Sigmoid colon (tissue), 4 donors: Measurements from ENCODE around the gene NSMF.

Source experiments
- CTCF ChIP-seq, 4 experiments: fragments of 450-650 bp in 3 of 4; fragments of 200-600 bp in 1 of 4; IDR thresholded peaks; one replicate each; pipeline ENCODE4 v1.5.1; 2016 to 2019; ENCODE audit warnings: antibody characterized with exemption in 4 of 4, mild to moderate bottlenecking in 3 of 4, moderate library complexity in 2 of 4
- POLR2A ChIP-seq, 2 donors: fragments of 450-650 bp; IDR thresholded peaks; one replicate each; pipeline ENCODE4 v1.6.1; 2016; ENCODE audit warnings: antibody characterized with exemption in 2 of 2, mild to moderate bottlenecking in 2 of 2, moderate library complexity in 2 of 2
- POLR2AphosphoS5 ChIP-seq, 4 donors: sonication (generic); formaldehyde crosslinking; IDR thresholded peaks; one replicate each; pipeline ENCODE4 v1.6.1; 2017; ENCODE audit warnings: antibody characterized with exemption in 4 of 4

GRCh38 chr9:137409515-137409914, 49.6 kb downstream of the NSMF start:
- TF ChIP-seq CTCF (IDR thresholded peaks at IDR 0.05): no peak
- no peak for TF ChIP-seq POLR2AphosphoS5 (IDR thresholded peaks at IDR 0.05)
- no peak for TF ChIP-seq POLR2A (IDR thresholded peaks at IDR 0.05)
